Measurements from ENCODE around the gene PTCH1. TPM values are rescaled to one million over a fixed set of nuclear protein-coding genes. Genes with fewer than 3 reads are reported as not detected.

PTCH1 gene
- total RNA-seq, 2 experiments from 2014 or later, result 15.8 to 17.0 TPM

DNA sequence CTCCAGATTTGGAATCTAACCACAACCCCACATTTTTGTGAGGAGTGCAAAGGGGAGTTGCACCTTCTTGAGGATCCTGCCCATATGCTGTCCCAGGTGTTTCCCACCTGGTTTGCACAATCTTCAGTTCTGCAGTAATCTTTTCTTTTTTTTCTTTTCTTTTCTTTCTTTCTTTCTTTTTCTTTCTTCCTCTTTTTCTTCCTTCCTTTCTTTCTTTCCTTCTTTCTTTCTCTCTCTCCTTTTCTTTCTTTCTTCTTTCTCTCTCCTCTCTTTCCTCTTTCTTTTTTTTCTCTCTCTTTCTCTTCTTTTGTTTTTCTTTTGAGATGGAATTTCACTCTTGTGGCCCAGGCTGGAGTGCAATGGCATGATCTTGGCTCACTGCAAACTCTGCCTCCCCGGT, 109.2 kb downstream of the PTCH1 start:
- H3K9me3 Mint-ChIP-seq, result no peaks in the 10 kb centered on the region
- no peak overlapping the region for H3K27ac Mint-ChIP-seq
- H3K9me3 ChIP-seq (ENCODE audit: control insufficient read depth in 1 of 2, insufficient read depth in 1 of 2, low read length in 2 of 2), result no peaks in the 10 kb centered on the region
- H3K4me1 ChIP-seq (ENCODE audit: insufficient read depth, low read length), result no peaks in the 10 kb centered on the region
- POLR2A ChIA-PET, result no interaction called here
- intact Hi-C loops (cut with DNase I, micrococcal nuclease), result no loop called here
- H3K4me1 Mint-ChIP-seq (ENCODE audit: low read depth), result no peaks in the 10 kb centered on the region
- TF ChIP-seq, protein P1, sequence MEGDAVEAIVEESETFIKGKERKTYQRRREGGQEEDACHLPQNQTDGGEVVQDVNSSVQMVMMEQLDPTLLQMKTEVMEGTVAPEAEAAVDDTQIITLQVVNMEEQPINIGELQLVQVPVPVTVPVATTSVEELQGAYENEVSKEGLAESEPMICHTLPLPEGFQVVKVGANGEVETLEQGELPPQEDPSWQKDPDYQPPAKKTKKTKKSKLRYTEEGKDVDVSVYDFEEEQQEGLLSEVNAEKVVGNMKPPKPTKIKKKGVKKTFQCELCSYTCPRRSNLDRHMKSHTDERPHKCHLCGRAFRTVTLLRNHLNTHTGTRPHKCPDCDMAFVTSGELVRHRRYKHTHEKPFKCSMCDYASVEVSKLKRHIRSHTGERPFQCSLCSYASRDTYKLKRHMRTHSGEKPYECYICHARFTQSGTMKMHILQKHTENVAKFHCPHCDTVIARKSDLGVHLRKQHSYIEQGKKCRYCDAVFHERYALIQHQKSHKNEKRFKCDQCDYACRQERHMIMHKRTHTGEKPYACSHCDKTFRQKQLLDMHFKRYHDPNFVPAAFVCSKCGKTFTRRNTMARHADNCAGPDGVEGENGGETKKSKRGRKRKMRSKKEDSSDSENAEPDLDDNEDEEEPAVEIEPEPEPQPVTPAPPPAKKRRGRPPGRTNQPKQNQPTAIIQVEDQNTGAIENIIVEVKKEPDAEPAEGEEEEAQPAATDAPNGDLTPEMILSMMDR (IDR thresholded peaks at IDR 0.05), result no peak
- no peaks in the 10 kb centered on the region for H3K36me3 Mint-ChIP-seq (ENCODE audit: low read depth)
- H3K27me3 ChIP-seq (ENCODE audit: control insufficient read depth in 1 of 2, insufficient read depth in 2 of 2, low read length in 2 of 2), result no peaks in the 10 kb centered on the region
- H3K27ac ChIP-seq (ENCODE audit: low read depth in 1 of 2, low read length in 2 of 2), result no peak overlapping the region
- H3K36me3 ChIP-seq (ENCODE audit: insufficient read depth, low read length), result no peaks in the 10 kb centered on the region
- ATAC-seq (ENCODE audit: poor library complexity), result no peak
- H3K27me3 Mint-ChIP-seq, result no peaks in the 10 kb centered on the region
- no peak overlapping the region for H3K4me3 Mint-ChIP-seq
- CTCF ChIA-PET, result interaction anchor here (0.5 kb wide), 1 partner anchor 122 kb away, joined by 3 read pairs; no protein-coding TSS in a partner anchor
- H3K4me3 ChIP-seq (ENCODE audit: low read length), result no peak overlapping the region
- no peak for DNase-seq

DNA sequence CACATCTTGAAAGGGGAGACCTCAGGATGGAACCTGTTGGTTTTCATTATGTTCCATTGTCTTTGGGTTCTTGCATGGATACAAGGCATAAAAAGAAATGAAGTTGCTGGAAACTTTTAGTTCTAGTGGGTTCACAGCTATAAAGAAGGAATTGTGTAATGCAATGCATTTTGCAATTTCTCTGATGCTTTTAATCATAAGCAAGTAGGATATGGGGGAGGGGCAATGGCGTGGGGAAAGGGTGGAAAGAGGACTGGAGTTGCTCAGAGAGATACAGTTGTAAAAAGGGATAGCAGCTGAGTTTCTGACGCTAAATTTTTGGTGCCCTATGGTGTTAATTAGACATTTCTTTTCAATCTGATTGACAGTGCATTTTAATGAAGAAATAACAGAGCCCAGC, 110.7 kb downstream of the PTCH1 start:
- Histone ChIP-seq H3K27ac (ENCODE audit: low read depth in 1 of 2, low read length in 2 of 2) (no peak overlapping the region), H3K4me3 (ENCODE audit: low read length) (no peak overlapping the region), H3K27me3 (ENCODE audit: control insufficient read depth in 1 of 2, insufficient read depth in 2 of 2, low read length in 2 of 2) (no peaks in the 10 kb centered on the region), H3K36me3 (ENCODE audit: insufficient read depth, low read length) (no peaks in the 10 kb centered on the region), H3K9me3 (ENCODE audit: control insufficient read depth in 1 of 2, insufficient read depth in 1 of 2, low read length in 2 of 2) (no peaks in the 10 kb centered on the region), H3K4me1 (ENCODE audit: insufficient read depth, low read length) (no peaks in the 10 kb centered on the region)
- ATAC-seq (ENCODE audit: poor library complexity) (no peak), DNase-seq (no peak)
- Mint-ChIP-seq H3K36me3 (ENCODE audit: low read depth) (no peaks in the 10 kb centered on the region), H3K27ac (no peak overlapping the region), H3K9me3 (no peaks in the 10 kb centered on the region), H3K27me3 (no peaks in the 10 kb centered on the region), H3K4me3 (no peak overlapping the region), H3K4me1 (ENCODE audit: low read depth) (no peaks in the 10 kb centered on the region)
- intact Hi-C loops (cut with DNase I, micrococcal nuclease), result no loop called here
- TF ChIP-seq, protein P1 (IDR thresholded peaks at IDR 0.05), result no peak
- POLR2A ChIA-PET, result no interaction called here
- CTCF ChIA-PET, result no interaction called here

DNA sequence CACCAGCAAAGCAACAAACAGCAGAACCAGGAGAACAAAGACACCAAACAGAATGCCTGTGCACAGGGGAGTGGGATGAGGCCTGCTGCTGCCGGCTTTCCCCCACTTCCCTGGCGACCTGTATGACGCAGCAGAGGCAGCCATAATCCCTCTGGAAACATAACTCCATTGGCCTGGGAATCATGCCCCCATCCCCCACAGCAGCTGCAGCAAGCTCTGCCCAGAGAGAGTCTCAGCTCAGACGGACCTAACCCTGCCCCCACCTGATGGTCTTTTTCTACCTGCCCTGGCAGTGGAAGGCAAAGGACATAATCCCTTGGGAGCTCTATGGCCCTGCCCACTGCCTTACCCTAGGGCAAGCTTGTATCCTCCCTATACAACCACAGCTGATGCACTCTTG, 117.5 kb downstream of the PTCH1 start:
- DNase-seq, result no peak
- Histone ChIP-seq H3K4me3 (ENCODE audit: low read length) (no peak overlapping the region), H3K36me3 (ENCODE audit: insufficient read depth, low read length) (no peaks in the 10 kb centered on the region), H3K27me3 (ENCODE audit: control insufficient read depth in 1 of 2, insufficient read depth in 2 of 2, low read length in 2 of 2) (peaks cover 0 to 3% of the 10 kb centered on the region in 2 experiments), H3K4me1 (ENCODE audit: insufficient read depth, low read length) (no peaks in the 10 kb centered on the region), H3K27ac (ENCODE audit: low read depth in 1 of 2, low read length in 2 of 2) (no peak overlapping the region), H3K9me3 (ENCODE audit: control insufficient read depth in 1 of 2, insufficient read depth in 1 of 2, low read length in 2 of 2) (no peaks in the 10 kb centered on the region)
- Mint-ChIP-seq H3K9me3 (peaks cover 7% of the 10 kb centered on the region), H3K27me3 (peaks cover 6% of the 10 kb centered on the region), H3K4me1 (ENCODE audit: low read depth) (no peaks in the 10 kb centered on the region), H3K27ac (no peak overlapping the region), H3K36me3 (ENCODE audit: low read depth) (no peaks in the 10 kb centered on the region), H3K4me3 (no peak overlapping the region)
- TF ChIP-seq, protein P1 (IDR thresholded peaks at IDR 0.05), result no peak
- intact Hi-C loops (cut with DNase I, micrococcal nuclease), result no loop called here
- ChIA-PET POLR2A (no interaction called here), CTCF (no interaction called here)
- no peak for ATAC-seq (ENCODE audit: poor library complexity)

Other genes starting within 250 kb of the PTCH1 start
- 1 to 10 TPM; 5.7 to 6.3 TPM for gene FANCC, start 199.3 kb downstream of the PTCH1 start, total RNA-seq

Measured in CD4-positive, alpha-beta T cell (primary cell).